Motor neuron (in vitro differentiated cells): ENCODE measurements around the gene NAALADL1. TPM values are rescaled to one million over a fixed set of nuclear protein-coding genes. Genes with fewer than 3 reads are reported as not detected.
A peak's percentile ranks its signal among the peaks of the same experiment; 100 is the strongest.
"Not testable (repeated sequence)": the region's sequence is repeated elsewhere in the genome, so short reads cannot be mapped to it uniquely, and the experiment has no call there.

ENCODE experiments used
- ATAC-seq, 8 experiments: fragments of 200-7000 bp; cut with Tn5 transposase; replicated peaks in 6 of 8; 2 replicates each; pipeline ENCODE4 v1.8.0; 2021; ENCODE audit warnings: mild to moderate bottlenecking in 8 of 8, moderate library complexity in 8 of 8
- H3K27ac ChIP-seq, 2 donors: fragments of 250-450 bp; sonication (Bioruptor Pico); 2 replicates each; pipeline ENCODE4 v1.9.0; 2021; ENCODE audit warnings: antibody characterized with exemption in 2 of 2, mild to moderate bottlenecking in 2 of 2, moderate library complexity in 1 of 2
- H3K4me1 ChIP-seq, 2 donors: fragments of 250-450 bp; sonication (Bioruptor Pico); replicated peaks in 1 of 2; 2 replicates each; pipeline ENCODE4 v1.6.1; 2021; ENCODE audit warnings: antibody characterized with exemption in 2 of 2, mild to moderate bottlenecking in 2 of 2, moderate library complexity in 1 of 2
- H3K4me3 ChIP-seq, 5 donors: fragments of 250-450 bp; sonication (Bioruptor Pico); 2 replicates each; pipeline ENCODE4 v1.9.0; 2021; ENCODE audit warnings: antibody characterized with exemption in 5 of 5, mild to moderate bottlenecking in 5 of 5, moderate library complexity in 4 of 5
- WGBS, 10 experiments: fragments of 450-650 bp; shearing (Covaris generic); methylation state at CpG; one replicate each; pipeline ENCODE4 v1.0.0; 2022; 5-methylcytosine and 5-hydroxymethylcytosine counted together
- in situ Hi-C, 9 experiments: fragments of 400-800 bp; cut with MboI; loops; one replicate each; pipeline ENCODE4 v1.15.0; 2021; ENCODE audit warnings: low sequenced_read_pairs in 9 of 9, low pct_unique_long_range_greater_than_20kb in 2 of 9; ENCODE audit not compliant: unreplicated experiment in 9 of 9
- total RNA-seq, 8 experiments: library from RNA; unstranded; fragments of 300-600 nt; gene quantifications; 2 replicates each; pipeline versions ENCODE4 v1.2.3 to v1.2.4, GENCODE V29; 2022

NAALADL1 gene
- total RNA-seq, 8 experiments from 2014 or later = 0.52 to 3.9 (median 0.93) TPM; not detected in 1

- in situ Hi-C loops = no loop called here
- Histone ChIP-seq H3K4me1 (no peaks in the 10 kb centered on the region), H3K4me3 (no peak overlapping the region), H3K27ac (no peak overlapping the region)
- ATAC-seq = no peak
- WGBS, 10 experiments = 0 to 100% (median 45%) methylated on average over 1 to 7 of the region's 11 CpGs; no CpG with 5 or more reads in 4 of the 10 experiments
Observed at GRCh38 chr11:65035579-65035978, 22.8 kb downstream of the NAALADL1 start.

DNA sequence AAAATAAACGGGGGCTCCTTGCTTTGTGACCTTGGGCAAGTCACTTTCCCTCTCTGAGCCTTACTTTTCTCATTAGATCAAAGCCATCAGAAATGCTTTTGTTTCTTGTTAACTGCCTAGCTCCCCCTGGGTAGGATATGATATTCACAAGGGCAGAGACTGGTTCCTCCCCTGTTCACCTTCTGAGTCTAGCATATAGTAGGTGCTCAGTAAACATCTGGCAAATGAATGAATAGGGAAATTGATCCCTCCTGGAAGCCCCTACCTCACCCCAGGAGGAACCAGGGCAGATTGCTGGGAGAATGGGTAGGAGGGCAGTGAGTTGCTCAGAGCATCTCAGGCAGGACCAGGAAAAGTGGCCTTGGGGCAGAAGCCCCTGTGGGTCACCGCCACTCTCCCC is 23.9 kb downstream of the NAALADL1 start:
- WGBS, 10 experiments = 78 to 100% (median 92%) methylated on average over 1 to 2 of the region's 2 CpGs; no CpG with 5 or more reads in 5 of the 10 experiments
- no peak for ATAC-seq
- H3K4me1 ChIP-seq = no peaks in the 10 kb centered on the region
- no peak overlapping the region for H3K27ac ChIP-seq
- in situ Hi-C loops = no loop called here
- no peak overlapping the region for H3K4me3 ChIP-seq

DNA sequence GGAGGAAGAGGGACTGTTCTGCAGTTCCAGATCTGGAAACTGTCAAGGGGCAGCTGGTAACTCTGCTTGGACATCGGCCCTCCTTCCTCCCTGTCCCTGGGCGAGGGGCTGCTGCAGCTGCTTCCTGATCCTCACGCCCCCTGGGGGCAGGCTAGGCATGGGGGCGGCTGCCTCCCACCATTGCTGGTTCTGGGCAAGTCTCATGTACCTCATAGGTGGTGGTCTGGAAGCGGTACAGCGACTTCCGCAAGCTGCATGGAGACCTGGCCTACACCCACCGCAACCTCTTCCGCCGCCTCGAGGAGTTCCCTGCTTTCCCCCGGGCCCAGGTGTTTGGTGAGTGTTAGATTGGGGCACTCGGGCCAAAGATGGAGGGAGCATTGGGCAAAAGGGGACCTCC is 26.1 kb downstream of the NAALADL1 start:
- Histone ChIP-seq H3K27ac (no peak overlapping the region), H3K4me3 (no peak overlapping the region), H3K4me1 (peaks cover 0 to 2% of the 10 kb centered on the region in 2 donors)
- in situ Hi-C loops = no loop called here
- WGBS, 10 experiments = 20 to 100% (median 46%) methylated on average over 1 to 4 of the region's 13 CpGs; no CpG with 5 or more reads in 6 of the 10 experiments
- ATAC-seq = no peak

GRCh38 chr11:65027213-65028067 is 30.9 kb downstream of the NAALADL1 start, which contains the start of gene SNX15:
Gene SNX15 (plus strand): TSS chr11:65027439. CDS start chr11:65027538, 99 bp downstream.
- in situ Hi-C loops = no loop called here
- peak within 1 kb of the TSS; percentile 86 to 89 for H3K27ac ChIP-seq
- 0 to 4% (median 1%) methylated on average over 2 to 38 of the region's 51 CpGs for WGBS, 10 experiments

GRCh38 chr11:65026810-65027209 is 31.5 kb downstream of the NAALADL1 start:
- in situ Hi-C loops = no loop called here
- Histone ChIP-seq H3K4me1 (peaks cover 3 to 5% of the 10 kb centered on the region in 2 donors), H3K4me3 (peak overlapping the region; percentile 62 to 91 (median 67)), H3K27ac (no peak overlapping the region)
- peak in 2 of 8 experiments; percentile 8 to 10 for ATAC-seq
- 7 to 93% (median 56%) methylated on average over 2 to 6 of the region's 10 CpGs; no CpG with 5 or more reads in 2 of the 10 experiments for WGBS, 10 experiments

More at GRCh38 chr11:65027213-65028067, 30.9 kb downstream of the NAALADL1 start, which contains the start of gene SNX15:
- peaks cover 3 to 5% of the 10 kb centered on the region in 2 donors for H3K4me1 ChIP-seq
- ATAC-seq = peak; percentile 95 to 98 (median 97)
- H3K4me3 ChIP-seq = peak within 1 kb of the TSS; percentile 62 to 91 (median 67)

GRCh38 chr11:65023502-65023901 is 34.9 kb downstream of the NAALADL1 start:
- 63 to 100% (median 92%) methylated on average over 1 to 2 of the region's 8 CpGs; no CpG with 5 or more reads in 3 of the 10 experiments for WGBS, 10 experiments

GRCh38 chr11:65021509-65021908 is 36.8 kb downstream of the NAALADL1 start:
- no peaks in the 10 kb centered on the region for H3K4me1 ChIP-seq
- no peak overlapping the region for H3K27ac ChIP-seq
- 90 to 100% methylated on average over 2 to 3 of the region's 11 CpGs; no CpG with 5 or more reads in 8 of the 10 experiments for WGBS, 10 experiments
- in situ Hi-C loops = no loop called here
- ATAC-seq = no peak
- H3K4me3 ChIP-seq = no peak overlapping the region

More at GRCh38 chr11:65023502-65023901, 34.9 kb downstream of the NAALADL1 start:
- H3K4me3 ChIP-seq, H3K4me1 ChIP-seq, H3K27ac ChIP-seq, in situ Hi-C loops, ATAC-seq: not testable (repeated sequence)

- Histone ChIP-seq H3K4me1 (no peaks in the 10 kb centered on the region), H3K4me3 (no peak overlapping the region), H3K27ac (no peak overlapping the region)
- no peak for ATAC-seq
- in situ Hi-C loops = no loop called here
- WGBS, 10 experiments = 60 to 100% (median 89%) methylated on average over 1 to 3 of the region's 3 CpGs; no CpG with 5 or more reads in 2 of the 10 experiments
Observed at GRCh38 chr11:65021003-65021402, 37.4 kb downstream of the NAALADL1 start.

DNA sequence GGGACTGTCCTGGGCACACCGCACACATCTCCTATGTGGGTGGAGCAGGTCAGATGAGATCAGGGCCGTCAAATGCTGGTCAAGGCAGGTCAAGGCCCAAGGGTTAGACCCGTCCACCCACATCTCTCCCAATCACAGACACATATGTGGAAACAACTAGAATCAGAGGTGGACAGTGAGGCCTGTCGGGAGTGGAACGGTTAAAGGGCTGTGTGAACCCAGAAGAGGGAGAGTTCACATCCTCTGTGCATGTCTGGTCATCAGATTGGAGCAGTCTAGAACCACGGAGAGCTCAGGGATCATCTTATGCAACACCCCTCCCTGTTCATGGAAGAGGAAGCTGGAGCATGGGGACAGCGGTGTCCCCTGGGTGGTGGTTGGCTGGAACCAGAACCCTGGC is 38.5 kb downstream of the NAALADL1 start:
- Histone ChIP-seq H3K4me3 (no peak overlapping the region), H3K27ac (no peak overlapping the region), H3K4me1 (peaks cover 5% of the 10 kb centered on the region in 2 donors)
- WGBS, 10 experiments = 80 to 100% (median 95%) methylated on average over 1 to 4 of the region's 7 CpGs; no CpG with 5 or more reads in 7 of the 10 experiments
- peak in 2 of 8 experiments; percentile 14 for ATAC-seq
- in situ Hi-C loops = no loop called here

DNA sequence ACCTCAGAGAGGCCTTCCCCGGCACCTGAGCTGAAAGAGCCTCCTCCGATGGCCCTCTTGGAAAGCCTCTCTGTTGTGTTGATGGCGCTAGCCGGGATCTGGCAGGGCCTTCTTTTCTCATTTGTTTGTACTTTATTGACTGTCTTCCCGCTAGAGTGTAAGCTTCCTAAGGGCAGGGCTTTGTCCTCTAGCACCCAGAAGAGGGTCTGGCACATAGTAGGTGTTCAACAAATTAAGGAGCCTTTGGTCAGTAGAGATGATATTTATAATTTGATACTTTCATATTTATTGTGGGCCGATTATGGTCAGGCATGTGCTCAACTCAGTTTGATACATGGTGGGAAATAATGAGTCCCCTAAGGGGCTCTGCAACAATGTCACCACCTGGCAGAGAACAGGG is 40.4 kb downstream of the NAALADL1 start:
- in situ Hi-C loops = no loop called here
- H3K4me1 ChIP-seq = peaks cover 5 to 7% of the 10 kb centered on the region in 2 donors
- WGBS, 10 experiments = 82 to 100% (median 90%) methylated on average over 2 to 5 of the region's 6 CpGs; no CpG with 5 or more reads in 2 of the 10 experiments
- no peak overlapping the region for H3K27ac ChIP-seq
- H3K4me3 ChIP-seq = no peak overlapping the region
- no peak for ATAC-seq

GRCh38 chr11:65016705-65017104 is 41.6 kb downstream of the NAALADL1 start:
- ATAC-seq = no peak
- 51 to 100% (median 92%) methylated on average over 1 to 3 of the region's 4 CpGs; no CpG with 5 or more reads in 4 of the 10 experiments for WGBS, 10 experiments
- Histone ChIP-seq H3K4me1 (peaks cover 5 to 7% of the 10 kb centered on the region in 2 donors), H3K27ac (no peak overlapping the region), H3K4me3 (no peak overlapping the region)
- in situ Hi-C loops = no loop called here

DNA sequence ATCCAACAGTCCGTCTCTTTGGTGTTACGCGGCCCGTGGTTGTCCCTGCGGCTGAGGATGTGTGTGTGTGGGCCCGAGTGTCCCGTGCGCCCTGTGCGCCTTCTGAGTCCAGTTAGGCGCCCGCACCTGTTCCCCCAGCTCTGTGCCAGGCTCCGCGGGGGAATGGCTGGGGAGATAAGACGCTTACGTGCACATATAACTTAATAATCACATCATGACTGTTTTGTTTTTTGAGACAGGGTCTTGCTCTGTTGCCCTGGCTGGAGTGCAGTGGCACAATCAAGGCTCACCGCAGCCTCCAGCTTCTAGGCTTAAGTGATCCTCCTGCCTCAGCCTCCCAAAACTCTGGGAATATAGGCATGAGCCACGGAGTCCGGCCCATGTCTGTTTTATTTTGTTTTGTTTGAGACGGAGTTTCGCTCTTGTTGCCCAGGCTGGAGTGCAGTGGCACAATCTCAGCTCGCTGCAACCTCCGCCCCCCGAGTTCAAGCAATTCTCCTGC is 43.6 kb downstream of the NAALADL1 start:
- ATAC-seq = peak in 3 of 8 experiments; percentile 3 to 6 (median 5)
- in situ Hi-C loops = no loop called here
- Histone ChIP-seq H3K27ac (peak overlapping the region; percentile 85), H3K4me3 (peak overlapping the region; percentile 60 to 77 (median 67)), H3K4me1 (peaks cover 5 to 7% of the 10 kb centered on the region in 2 donors)
- 17 to 100% (median 100%) methylated on average over 1 to 7 of the region's 23 CpGs; no CpG with 5 or more reads in 4 of the 10 experiments for WGBS, 10 experiments
